Measurements from ENCODE around the gene ZBTB22.
A peak's percentile ranks its signal among the peaks of the same experiment; 100 is the strongest.
"Not testable (repeated sequence)": the region's sequence is repeated elsewhere in the genome, so short reads cannot be mapped to it uniquely, and the experiment has no call there.

Gene ZBTB22

DNA sequence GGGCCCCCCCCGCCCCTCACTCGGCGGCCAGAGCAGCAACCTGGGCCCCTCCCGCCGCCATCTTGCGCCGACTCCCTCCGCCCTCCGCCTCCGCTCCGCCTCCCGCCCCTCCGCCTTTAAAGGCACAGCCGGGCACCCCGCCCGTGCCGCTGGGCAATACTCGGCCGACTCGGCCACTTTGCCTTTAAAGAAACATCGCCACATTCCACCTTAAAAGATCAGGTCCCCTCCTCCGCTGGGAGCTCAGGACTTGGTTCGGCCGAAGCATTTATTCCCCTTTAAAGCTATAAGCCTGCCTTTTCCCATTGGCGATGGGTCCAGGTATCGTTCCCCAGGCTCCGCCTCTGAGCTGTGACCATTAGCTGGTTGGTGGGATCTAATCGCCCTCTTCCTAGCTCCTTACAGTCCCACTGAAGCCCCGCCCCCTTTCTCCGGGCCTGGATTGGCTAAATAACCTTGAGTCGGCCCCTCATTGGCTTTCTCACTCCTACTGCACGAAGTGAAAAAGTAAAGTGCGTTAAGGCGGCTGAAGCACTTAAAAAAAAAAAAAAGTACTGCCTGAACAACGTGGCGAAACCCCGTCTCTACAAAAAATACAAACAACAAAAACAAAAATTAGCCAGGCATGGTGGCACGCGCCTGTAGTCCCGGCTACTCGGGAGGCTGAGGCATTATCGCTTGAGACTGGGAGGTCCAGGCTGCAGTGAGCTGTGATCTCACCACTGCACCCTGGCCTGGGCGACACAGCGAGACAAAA lies at the start of gene ZBTB22:
Gene ZBTB22, minus strand, starts transcription at position 76 of the 757 bp plus-strand sequence. CDS start 828 bp downstream, outside the sequence.
- DNase-seq: peak; percentile 97 to 98

DNA sequence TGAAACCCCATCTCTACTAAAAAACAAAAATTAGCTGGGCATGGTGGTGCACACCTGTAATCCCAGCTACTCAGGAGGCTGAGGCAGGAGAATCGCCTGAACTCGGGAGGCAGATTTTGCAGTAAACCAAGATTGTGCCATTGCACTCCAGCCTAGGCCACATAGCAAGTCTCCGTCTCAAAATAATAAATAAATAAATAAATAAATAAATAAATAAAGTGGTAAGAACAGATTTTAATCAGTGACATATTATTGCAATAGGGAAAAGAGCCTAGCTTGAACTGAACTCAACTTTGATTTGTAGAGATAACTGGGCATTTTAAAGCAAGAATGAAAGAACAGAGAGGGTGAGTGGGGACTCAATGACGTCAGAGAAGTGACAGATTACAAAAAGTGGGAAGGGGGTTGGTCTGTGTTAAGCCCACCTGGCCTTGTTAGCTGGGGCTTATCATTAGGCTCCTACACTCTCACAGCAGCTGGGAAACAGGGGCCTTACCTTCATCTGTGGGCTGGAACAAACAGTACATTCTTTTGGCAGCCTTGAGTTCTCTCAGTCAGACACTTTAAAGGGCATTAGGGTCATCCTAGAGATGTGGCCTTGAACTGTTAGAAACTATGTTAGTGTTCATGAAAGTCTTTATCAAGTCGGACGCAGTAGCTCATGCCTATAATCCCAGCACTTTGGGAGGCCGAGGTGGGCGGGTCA lies 49.6 kb upstream of the ZBTB22 start:
- no peak for DNase-seq

GRCh38 chr6:33365206-33365971 lies 47.8 kb upstream of the ZBTB22 start:
- not testable (repeated sequence) for DNase-seq

GRCh38 chr6:33364475-33365205 lies 47.1 kb upstream of the ZBTB22 start:
- DNase-seq: not testable (repeated sequence)

- not testable (repeated sequence) for DNase-seq
Observed at GRCh38 chr6:33363486-33363885, 45.9 kb upstream of the ZBTB22 start.

GRCh38 chr6:33359331-33359730 lies 41.8 kb upstream of the ZBTB22 start:
- DNase-seq: no peak

DNA sequence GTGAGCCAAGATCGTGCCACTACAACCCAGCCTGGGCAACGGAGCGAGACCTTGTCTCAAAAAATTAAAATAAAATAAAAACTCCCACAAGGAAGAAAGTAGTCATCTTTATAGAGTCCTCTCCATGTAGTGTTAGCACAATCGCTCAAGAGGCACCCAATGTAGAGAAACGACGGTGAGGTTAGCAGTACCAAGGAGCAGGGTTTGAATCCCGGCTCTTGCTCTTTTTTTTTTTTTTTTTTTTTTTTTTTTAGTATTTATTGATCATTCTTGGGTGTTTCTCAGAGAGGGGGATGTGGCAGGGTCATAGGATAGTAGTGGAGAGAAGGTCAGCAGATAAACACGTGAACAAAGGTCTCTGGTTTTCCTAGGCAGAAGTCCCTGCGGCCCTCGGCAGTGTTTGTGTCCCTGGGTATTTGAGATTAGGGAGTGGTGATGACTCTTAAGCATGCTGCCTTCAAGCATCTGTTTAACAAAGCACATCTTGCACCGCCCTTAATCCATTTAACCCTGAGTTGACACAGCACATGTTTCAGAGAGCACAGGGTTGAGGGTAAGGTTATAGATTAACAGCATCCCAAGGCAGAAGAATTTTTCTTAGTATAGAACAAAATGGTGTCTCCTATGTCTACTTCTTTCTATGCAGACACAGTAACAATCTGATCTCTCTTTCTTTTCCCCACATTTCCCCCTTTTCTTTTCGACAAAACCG lies 39.8 kb upstream of the ZBTB22 start:
- DNase-seq: not testable (repeated sequence)

- DNase-seq: no peak
Observed at GRCh38 chr6:33356295-33356694, 38.8 kb upstream of the ZBTB22 start.

GRCh38 chr6:33355860-33356259 lies 38.3 kb upstream of the ZBTB22 start:
- not testable (repeated sequence) for DNase-seq

- no peak for DNase-seq
Observed at GRCh38 chr6:33347816-33348215, 30.3 kb upstream of the ZBTB22 start.

DNA sequence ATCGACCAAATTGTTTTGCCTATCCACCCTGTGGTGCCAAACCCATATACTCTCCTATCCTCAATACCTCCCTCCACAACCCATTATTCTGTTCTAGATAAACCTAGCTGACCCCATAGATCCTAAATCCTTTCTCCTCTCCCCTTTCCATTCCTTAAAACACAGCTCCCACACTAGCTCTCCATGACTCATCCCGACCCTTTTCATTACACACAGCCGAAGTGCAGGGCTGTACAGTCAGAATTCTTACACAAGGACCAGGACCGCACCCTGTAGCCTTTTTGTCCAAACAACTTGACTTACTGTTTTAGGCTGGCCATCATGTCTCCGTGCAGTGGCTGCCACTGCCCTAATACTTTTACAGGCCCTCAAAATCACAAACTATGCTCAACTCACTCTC lies 29.4 kb upstream of the ZBTB22 start:
- DNase-seq: not testable (repeated sequence)

DNA sequence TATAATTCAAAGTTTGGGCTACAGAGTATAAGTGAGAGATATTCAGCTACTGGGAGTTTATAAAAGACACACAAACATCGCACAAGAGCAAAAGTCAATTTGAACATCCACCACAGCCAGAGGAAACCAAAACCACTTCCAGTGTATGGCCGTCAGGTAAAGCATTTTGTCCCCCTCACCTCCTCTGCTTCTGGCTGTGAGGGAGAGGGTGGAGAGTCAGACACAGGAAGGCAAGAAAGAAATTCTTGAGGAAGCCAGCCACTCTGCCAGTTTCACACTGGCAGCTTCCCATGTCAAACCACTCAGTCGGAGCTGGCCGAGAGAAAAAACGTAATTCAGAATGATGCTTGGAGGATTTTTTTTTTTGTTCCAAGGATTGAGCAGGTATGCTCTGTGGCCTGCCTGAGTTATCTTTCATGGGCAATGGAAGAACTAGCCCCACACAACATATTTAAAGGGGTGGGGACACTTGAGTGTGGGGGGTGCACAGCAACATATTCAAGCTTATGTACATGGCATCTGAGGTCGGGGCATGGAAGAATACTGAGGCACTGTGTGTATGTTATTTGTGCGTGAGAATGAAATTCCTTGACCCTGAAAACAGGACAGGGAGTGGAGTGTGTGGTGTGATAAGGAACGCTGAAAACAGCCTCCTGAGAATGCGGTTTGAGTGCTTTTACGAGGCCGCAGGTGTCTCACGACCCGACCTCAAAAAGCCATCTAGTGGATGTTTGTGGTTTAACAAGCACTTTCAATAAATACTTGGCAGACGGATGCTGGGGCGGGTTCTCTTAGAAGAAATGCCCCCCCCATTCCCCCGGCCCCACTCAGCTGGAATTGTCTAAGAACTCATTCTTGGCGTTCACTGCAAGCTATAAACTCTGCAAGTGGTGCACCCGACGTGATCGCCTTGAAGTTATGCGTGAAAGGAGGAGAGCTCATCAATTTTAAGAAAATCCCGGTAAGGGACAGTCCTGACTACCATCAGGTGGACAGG lies 27.5 kb upstream of the ZBTB22 start:
- peak; percentile 84 to 91 for DNase-seq

- peak; percentile 89 to 92 for DNase-seq
Observed at GRCh38 chr6:33343953-33344611, 26.5 kb upstream of the ZBTB22 start.

- DNase-seq: not testable (repeated sequence)
Observed at GRCh38 chr6:33343606-33343952, 26.0 kb upstream of the ZBTB22 start.

DNA sequence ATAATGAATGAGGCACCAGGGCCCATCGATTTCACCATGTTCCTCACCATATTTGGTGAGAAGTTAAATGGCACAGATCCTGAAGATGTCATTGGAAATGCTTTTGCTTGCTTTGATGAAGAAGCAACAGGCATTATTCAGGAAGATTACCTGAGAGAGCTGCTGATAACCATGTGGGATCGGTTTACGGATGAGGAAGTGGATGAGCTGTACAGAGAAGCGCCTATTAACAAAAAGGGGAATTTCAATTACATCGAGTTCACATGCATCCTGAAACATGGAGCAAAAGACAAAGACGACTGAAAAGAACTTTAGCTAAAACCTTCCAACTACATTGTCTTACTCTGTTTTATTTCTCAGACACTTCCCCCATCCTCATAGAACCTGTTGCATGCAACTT lies 21.6 kb upstream of the ZBTB22 start:
- no peak for DNase-seq

DNA sequence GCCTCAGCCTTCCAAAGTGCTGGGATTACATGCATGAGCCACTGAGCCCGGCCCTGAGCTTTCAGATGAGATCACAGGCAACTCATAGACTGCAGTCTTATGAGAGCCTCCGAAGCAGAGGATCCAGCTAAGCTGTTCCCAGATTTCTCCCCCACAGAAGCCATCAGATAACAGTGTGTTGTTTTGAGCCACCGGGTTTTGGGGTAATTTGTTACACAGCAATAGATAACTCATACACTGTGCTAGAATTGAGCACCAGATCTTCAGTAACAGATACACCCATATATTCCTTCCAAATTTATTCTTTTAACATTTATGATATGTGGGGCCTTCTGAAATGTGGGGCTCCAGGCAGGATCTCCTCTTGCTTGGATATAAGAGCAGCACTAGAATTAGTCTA lies 19.0 kb upstream of the ZBTB22 start:
- no peak for DNase-seq

GRCh38 chr6:33335916-33336315 lies 18.4 kb upstream of the ZBTB22 start:
- DNase-seq: no peak

- no peak for DNase-seq
Observed at GRCh38 chr6:33333666-33334065, 16.1 kb upstream of the ZBTB22 start.

- no peak for DNase-seq
Observed at GRCh38 chr6:33330736-33331135, 13.2 kb upstream of the ZBTB22 start.

DNA sequence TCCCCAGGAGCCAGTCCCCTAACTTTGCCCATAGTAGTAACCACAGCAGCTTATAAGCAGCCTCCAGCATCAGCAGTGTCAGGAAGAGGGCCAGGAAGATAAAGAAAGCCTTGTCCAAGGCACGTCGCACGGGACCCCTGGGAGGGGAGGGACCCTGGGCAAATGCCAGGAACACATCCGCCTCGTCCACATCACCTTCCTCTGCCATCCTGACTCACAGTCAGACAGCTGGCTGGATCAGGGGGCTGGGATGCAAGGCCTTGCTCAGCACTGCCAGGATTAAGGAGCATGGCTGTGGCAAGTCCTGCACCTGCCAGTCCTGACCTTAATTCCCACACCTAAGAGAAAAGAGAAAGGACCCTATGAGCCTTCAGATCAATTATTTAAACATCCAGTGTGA lies 11.5 kb upstream of the ZBTB22 start:
- no peak for DNase-seq

All from CD4-positive, alpha-beta T cell treated with Interleukin-4 for 1 hour (primary cell).